ENCODE data around the gene BMAL1. TPM values are rescaled to one million over a fixed set of nuclear protein-coding genes. Genes with fewer than 3 reads are reported as not detected.

The BMAL1 gene
- total RNA-seq, 1 donor from 2014 or later = 8.5 TPM

DNA sequence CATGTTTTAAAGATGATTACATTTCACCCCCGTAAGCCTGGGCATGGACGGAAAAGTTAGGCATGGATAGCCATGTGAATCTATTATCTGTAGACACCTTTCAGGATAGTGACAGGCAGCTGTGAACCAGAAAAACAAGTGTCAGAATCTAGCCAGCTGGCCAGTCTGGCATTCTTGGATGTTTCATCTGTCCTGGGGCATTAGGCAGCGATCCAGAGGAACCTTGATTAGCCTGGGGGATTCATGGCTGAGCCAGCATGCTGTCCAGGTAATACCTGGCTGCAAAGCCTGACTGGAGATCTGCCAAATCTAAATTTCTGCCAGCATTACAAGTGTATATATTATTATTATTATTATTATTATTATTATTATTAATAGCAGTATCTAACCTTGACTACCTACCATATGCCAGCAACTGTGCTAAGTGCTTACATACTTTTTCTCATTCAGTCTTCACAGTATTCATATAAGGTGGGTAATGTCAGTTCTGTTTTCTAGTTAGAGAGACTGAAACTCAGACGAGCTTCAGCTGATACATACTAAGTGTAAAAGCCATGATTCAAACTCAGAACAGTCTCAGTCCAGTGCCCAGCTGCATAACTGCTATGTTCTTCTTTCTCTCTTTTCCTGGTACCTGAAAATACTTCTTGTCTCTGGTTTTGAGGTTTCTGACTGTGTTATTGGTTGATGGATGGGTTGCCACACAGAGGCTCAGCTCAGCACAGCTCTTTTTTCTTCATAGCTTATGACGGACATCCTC lies 12.8 kb downstream of the BMAL1 start:
- DNase-seq (ENCODE audit: low read depth in 2 of 2) = no peak

DNA sequence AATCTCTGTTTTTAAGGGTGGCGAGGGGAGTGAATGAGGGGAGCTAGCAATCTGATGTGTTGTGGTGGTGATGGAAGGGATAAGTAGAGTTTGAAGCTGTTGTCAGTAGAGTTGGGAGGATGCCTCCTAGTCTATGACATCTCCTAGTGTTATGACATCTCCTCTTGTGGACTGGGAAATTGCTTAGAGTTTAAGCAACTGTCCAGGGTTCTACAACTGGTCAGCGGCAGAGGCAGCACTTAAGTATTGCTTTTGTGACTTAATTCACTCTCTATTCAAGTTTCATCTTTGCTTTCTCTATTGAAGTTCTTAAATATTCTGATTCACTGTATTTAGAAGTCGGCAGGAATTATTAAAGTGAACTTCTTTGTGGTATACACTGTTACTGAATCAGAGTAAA lies 13.8 kb downstream of the BMAL1 start:
- DNase-seq (ENCODE audit: low read depth in 2 of 2) = no peak

DNA sequence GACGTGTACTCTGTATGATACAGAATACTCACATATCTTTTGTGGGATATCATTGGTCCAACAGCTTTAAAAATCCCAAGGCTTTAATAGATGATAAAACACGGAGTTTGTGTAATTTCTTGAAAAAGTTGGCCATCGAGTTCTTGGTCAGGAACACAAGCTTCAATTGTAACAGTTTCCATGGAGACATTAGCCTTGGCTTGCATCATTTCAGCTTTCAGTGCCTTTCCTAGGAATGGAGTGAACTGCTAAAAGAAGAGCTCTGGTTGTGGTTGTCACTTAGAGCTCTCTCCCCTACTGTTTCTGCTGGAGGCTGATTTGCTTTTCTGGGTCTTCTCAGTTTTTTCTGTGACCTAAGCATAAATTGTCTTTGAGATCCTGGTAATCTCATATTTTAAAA lies 14.2 kb downstream of the BMAL1 start:
- DNase-seq (ENCODE audit: low read depth in 2 of 2) = no peak

DNA sequence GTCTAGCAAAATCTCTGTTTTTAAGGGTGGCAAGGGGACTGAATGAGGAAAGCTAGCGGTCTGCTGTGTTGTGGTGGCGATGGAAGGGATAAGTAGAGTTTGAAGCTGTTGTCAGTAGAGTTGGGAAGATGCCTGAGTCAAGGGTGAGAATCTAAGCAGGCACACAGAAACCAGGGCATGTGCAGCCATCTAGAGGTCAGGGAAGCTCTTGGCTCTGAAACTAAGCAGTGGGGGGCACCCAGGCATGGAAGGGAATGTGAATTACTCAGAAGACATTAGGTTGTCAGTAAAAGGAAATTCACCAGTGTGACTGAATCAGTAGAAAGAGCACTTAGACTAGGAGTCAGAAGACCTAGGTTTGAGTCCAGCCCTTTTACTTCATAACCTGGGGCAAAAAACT lies 15.4 kb downstream of the BMAL1 start:
- no peak for DNase-seq (ENCODE audit: low read depth in 2 of 2)

DNA sequence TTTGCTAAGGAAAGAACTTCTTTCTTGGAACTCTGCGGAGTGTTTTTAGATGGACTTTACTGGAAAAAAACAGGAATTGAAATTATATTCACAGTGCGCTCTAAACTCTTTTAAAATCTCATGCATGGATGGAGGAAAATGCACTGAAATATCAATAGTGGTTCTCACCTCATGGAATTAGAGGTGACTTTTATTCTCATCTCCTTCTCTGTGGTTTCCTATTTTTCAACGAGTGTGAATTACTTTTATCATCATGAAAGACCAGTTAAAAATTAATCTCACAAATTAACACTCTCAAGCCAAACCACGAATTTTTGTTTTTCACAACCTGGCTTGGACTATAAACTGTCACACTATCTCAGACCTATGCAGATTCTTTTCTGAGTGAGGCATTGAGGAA lies 16.6 kb downstream of the BMAL1 start:
- no peak for DNase-seq (ENCODE audit: low read depth in 2 of 2)

DNA sequence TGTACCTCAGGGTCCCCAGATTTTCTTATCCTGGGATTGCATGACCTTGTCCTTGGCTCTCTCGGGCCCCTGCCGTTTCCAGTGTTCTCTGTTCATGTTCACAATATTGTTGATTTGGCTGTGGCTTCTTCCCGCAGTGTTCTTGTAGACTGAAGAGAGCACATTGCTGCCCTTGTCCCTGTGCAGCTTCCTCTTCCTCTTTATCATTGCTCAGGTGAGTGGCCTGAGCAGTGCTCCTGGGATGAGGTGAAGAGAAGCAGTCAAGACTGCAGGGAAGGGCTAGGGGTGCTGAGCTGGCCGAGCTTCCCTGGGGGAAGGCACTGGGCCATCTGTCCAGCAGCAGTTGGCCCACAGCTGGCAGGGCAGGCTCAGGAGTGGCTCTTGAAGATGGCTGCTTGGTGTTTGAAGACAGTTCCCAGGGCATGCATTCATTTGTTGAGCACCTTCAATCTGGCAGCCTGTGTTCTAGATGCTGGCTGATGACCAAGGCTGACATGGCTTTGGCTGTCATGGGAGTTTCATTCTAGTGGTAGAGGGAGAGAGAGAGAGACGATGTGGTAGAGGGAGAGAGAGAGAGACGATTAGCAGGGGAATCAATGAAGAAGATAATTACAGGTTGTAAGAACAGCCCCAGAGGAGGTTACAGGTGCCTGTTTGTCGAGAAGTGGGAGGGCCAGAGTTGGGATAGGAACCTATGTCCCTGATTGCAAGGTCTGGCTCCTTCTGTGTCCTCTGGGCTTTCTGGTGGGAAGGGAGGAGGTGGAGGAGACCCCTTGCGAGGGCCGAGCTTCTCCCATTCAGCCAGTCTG lies 17.4 kb downstream of the BMAL1 start:
- no peak for DNase-seq (ENCODE audit: low read depth in 2 of 2)

DNA sequence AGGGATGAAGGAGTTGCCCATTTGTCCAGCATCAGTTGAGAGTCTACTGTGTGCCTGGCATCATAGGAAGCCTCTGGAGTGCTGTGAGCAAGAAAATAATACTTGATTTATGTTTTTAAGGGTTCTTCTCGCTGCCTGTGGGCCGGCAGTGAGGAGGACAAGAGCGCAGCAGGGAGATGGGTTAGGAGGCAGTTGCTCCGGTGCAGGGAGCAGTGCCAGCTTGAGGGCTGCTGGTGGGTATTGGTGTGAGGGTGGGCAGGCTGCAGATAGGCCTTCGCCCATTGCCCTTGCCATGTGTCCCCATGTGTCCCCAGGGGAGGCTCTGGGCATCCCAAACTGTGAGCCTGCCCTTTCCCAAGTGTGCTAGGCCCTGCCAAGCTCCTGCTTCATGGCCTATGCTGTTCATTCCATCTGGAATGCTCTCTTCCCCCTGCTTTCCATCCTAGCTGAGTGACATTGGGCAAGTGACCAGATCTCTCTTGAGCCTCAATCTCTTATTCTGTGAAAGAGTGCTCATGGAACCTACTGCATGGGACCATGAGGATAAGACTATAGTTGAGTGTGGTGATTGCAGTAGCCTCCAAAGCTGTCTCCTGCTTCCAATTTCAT lies 19.8 kb downstream of the BMAL1 start:
- no peak for DNase-seq (ENCODE audit: low read depth in 2 of 2)

DNA sequence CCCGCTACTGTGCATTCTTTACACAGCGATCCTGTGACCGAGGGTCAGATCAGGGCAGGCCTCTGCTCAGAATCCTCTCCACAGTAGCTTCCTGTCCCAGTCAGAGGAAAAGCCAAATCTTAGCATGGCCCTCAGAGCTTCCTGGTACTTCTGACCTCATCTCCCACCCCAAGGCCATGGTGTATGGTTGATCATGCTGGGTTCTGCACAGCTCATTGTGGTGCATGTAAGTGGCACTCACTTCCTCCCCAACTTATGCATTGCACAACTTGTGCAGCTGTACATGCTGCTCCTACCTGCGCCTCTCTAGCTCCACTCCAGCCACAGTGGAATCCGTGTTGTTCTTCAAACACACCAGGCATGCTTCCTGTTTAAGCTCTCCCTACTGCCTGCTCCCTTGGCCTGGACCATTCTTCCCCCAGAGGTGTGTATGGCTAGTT lies 20.3 kb downstream of the BMAL1 start:
- DNase-seq (ENCODE audit: low read depth in 2 of 2) = peak; percentile 14 to 23

DNA sequence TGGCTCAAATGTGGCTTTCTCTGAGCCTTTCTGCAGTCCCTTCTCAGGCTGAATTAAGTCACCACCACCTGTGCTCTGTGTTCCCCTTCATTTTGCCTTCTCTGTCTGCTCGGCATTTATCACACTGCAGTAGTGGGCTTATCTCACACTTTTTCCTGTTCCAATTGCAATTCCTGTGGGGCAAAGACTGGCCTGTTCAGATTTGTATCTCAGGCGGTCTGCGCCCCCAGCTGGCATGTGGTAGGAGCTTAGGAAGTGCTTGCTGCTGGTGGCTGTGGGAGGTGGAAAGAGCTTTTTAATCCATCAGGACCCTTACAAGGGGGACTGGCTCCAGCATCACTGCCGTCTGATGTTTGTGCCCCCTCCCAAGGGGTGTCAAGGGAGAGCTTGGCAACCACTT lies 21.2 kb downstream of the BMAL1 start:
- DNase-seq (ENCODE audit: low read depth in 2 of 2) = no peak

DNA sequence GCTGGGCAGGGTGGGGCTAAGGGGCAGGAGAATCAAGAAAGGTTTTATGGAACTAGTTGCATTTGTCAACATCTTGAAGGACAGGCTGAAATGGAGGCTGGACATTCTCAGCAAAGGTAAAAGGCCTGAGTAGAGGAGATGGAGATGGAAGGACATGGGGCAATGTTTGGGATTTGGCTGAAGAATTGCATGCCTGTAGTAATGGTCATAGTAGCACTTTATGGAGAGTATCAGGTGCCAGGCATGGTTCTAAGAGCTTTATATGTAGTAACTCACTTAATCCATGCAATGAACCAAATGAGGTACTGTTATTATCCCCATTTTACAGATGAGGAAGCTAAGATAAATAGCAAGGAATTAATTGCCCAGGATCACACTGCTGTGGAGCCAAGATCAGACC lies 23.9 kb downstream of the BMAL1 start:
- DNase-seq (ENCODE audit: low read depth in 2 of 2) = no peak

DNA sequence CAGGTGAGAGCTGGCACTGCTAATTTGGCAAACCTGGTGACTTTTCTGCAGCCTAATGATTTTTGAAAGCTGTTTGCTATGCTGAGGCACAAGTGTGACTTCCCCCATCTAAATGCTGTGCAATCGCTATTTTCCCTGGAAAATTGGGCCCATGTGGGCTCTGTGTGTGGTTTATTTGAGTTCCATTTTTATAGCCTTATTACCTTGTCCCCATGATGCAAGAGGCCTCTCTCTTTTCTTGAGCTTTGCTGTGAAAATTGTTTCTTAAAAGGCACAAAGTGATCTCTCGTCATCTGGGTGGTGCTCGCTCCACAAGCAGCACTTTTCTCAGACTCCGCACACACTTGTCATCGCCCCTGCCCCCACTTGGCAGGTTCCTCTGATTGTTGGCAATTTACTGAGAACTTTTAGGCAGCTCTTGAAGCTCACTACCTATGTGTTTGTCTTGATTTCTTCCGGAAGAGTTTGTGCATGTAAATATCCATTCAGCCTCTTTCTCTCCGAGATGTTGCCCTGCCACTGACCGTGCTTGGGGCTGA lies 24.9 kb downstream of the BMAL1 start:
- no peak for DNase-seq (ENCODE audit: low read depth in 2 of 2)

DNA sequence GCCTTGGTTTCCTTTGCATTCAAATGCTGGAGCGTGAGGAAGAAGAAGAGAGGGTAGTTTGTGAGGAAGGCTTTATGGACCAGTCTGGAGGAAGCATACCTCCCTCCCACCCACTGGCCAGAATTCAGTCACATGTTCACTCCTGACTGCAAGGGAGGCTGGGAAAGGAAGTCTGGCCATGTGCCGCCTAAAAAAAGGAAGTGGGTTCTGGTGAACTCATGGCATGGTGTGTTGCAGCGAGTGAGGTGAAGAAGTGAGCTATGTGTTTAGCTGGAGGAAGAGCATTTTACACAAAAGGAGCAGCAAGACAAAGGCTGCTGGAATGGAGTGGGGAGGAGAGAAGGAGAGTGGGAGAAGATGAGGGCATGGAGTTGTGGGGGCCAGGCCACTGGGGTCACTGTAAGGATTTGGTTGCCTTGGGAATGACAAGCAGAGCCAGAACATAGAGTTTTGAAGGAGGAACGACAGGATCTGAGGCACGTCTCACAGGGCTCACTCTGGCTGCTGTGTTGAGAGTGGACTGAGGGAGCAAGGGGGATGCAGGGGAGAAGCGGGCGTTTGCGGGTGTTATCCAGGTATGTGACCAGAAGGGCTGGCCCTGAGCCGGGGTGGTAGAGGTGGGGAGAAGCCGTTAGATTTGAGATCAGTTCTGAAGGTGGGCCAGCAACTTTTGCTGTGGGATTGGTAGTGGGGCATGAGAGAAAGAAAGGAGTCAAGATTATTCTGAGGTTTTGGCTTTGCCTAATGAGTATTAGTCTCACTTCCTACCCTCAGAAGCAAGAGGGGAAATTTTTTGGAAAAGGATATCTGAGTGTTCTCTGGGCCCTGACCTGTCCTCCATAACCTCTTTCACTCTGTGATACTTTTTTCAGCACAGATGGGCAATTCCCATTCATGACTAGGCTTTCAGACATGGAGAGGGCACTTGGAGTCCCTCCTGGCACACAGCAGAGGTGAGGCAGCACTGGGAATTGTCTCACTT lies 26.4 kb downstream of the BMAL1 start:
- DNase-seq (ENCODE audit: low read depth in 2 of 2) = no peak

DNA sequence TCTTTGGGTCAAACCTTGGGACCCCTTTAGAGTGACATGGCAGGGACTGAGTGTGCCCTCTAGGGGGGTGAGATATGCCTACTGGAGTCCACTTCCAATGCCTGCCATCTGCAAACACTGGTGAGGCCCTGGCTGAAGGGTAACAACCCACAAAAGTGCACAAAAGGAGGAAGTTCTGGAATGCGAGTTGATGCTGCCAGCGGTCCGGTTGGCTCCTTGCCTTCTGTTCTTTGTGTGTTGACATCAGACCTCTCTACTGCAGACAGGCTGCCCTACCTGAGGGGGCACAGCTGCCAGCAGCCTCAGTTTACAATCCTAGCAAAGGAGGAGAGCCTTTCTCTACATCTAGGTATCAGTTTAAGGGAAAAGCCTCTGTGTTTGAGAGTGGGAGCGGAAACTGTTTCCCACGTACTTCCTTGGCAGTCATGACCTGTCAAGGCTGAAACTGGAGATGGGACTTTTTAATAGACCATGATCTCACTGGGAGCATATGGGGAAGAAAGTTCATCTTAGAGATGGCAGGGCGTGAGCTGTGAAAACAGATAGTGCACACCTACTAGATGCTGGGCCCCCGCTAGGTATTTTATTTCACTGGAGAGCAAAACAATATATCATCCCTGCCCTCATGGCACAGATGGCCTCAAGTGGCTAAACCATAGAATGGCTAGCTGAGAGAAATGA lies 27.2 kb downstream of the BMAL1 start:
- peak; percentile 35 to 59 for DNase-seq (ENCODE audit: low read depth in 2 of 2)

DNA sequence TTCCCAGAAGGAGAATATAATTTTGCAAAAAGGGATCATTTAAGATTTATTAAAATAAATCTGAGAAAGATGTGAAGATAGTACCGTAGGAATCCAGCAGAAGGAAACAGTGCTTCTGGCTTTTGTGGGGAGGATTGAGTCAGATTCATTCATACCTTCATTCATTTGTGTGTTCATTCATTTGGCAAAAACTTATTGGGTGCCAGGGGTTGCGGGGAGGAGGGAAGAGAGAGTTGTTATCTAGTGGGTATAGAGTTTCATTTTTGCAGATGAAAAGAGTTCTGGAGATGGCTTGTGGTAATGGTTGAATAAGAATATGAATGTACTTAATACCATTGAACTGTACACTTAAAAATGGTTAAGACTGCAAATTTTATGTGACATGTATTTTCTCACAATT lies 31.1 kb downstream of the BMAL1 start:
- DNase-seq (ENCODE audit: low read depth in 2 of 2) = no peak

DNA sequence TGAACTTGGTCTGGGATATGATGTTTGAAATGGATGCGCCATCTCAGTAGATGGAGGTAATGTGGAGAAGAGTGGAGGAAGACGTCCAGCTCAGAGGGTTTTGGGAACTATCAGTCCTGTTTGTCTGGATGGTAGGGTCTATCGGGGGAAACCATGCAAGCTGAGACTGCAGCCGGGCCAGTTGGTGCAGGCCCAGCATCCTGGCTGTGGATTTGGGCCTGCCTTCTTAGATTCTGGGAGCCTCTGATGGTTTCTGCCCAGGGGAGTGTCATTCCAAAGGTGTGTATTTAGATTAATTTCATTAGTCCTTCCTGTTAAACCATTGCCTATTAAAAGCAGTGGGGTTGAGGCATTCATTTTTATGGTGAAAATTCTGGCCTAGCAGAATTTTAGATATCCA lies 31.6 kb downstream of the BMAL1 start:
- DNase-seq (ENCODE audit: low read depth in 2 of 2) = no peak

DNA sequence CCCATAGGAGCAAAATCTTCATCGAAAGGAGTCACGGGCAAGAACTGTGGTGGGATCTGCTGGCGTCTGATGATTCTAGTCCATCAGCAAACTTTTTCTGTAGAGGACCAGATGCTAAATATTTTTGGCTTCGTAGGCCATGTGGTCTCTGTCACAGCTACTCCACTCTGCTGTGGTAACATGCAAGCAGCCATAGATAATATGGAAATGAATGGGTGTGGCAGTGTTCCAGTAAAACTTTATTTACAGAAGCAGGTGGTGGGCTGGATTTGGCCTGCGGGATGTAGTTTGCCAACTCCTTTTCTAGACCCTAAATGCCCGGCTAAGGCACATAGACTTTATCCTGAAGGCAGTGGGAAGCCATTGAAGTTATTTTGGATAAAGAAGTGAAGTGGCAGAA lies 32.9 kb downstream of the BMAL1 start:
- DNase-seq (ENCODE audit: low read depth in 2 of 2) = no peak

DNA sequence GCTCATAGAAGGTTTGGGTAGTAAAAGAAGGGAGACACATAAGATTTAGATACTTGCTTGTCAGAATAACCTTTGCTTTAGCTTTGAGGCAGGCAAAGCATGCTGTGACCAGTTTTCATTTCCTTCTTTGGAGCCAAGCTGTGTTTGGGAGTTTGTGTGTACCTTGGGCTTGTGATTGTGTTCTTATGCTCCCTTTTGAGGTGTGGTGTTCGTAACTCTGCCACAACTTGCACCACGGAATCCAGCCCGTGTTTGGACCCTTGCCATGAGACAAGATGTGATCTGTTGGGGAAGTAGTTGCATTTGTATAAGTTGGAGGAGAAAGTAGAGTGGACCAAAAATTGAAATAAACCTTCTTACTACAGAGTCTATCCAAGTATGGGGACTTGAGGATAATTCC lies 34.0 kb downstream of the BMAL1 start:
- DNase-seq (ENCODE audit: low read depth in 2 of 2) = no peak

DNA sequence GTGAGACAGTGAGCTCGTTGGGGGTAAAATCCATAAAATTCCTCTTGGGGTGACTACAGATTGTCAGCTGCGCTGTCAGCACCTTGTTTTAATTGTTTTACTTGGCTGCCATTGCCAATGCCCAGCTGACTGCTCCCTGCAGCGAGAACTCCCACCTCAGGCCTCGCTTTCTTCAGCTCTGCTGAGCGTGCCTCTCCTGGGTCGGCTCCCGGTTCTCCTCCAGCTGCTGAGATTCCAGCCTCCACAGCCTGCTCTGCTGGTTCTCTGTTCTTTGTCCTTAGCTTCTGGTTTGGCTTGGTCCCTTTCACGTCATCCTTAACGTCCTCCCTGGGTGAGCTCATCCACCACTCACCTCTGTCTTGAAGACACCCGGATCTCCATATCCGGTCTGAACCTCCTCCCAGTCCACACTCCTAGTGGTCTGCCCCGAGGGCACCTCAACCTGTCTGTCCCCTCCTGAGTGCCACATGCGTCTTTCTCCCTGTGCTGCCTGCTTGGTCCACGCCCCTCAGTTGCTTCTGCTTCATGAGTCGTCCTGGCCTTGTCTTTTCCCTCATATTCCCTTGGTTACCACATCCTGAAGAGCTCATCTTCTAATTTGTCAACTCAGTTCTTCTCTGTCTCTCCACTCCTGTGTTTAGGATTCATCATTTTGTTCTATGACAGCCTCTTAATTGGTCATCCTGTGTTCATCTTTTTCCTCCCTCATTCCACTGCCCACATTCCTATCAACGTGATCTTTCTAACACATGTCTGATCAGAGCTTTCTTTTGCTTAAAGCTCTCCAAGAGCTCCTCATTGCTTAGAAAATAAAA lies 35.6 kb downstream of the BMAL1 start:
- no peak for DNase-seq (ENCODE audit: low read depth in 2 of 2)

DNA sequence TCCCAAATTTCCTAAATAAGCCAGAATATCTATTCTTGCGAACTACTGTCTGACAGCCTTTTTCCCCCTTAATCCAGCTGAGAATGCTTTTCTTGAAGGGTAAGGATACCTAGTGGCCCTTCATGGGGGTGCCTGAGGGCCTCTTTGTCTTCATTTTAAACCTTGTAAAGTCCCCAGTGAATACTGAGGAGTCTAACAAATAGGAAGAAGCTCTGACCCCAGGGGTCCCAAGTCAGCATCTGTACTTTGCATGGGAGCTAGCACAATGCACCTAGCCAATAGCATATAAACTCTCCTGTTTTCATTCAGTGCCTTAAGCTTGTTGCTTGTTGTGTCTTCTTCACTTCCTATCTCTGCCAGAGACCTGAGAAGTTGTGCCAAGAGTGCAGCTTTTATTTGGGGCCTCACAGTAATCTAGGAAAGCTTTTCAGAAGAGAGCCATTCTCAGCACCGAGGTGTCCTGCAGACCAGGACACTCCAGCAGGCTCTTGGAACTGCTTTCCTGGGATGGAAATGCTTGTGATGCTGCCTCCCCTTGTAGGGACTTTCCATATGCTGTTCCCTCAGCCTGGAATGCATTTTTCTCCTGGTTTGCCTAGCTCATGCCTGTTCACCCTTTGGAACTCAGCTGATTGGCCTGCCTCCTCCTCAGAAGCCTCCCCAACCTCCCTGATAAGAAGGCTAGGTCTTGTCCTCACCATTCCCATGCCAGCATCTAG lies 37.2 kb downstream of the BMAL1 start:
- no peak for DNase-seq (ENCODE audit: low read depth in 2 of 2)
